GM12801 (cell line): ENCODE results near the gene DUSP18.

Experiments used
- TF ChIP-seq, protein P1 (sequence below): IDR thresholded peaks from one replicate; pipeline ENCODE4 v1.5.1; 2011; ENCODE audit warnings: control low read depth; ENCODE audit not compliant: insufficient read length; ENCODE audit errors: extremely low read depth

DUSP18 gene

DNA sequence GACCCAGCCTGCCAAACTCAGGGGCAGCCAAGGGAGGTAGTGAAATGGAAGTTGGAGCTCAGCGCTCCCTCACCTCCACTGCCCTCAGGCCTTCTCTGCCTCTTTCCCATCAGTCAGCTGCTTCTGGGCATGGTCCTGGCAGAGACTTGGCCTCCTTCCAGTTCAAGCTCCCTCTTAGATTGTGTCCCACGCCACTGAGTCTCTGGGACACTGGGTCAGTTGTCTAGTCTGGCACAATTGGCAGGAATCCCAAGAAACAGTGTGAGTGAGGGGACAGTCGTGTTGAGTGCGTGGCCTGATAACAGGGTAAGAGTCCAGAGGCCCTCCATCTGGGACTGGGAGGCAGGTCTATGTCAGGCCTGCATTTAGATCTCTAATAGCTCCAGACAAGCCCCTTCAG lies 39.2 kb downstream of the DUSP18 start:
- TF ChIP-seq, protein P1, sequence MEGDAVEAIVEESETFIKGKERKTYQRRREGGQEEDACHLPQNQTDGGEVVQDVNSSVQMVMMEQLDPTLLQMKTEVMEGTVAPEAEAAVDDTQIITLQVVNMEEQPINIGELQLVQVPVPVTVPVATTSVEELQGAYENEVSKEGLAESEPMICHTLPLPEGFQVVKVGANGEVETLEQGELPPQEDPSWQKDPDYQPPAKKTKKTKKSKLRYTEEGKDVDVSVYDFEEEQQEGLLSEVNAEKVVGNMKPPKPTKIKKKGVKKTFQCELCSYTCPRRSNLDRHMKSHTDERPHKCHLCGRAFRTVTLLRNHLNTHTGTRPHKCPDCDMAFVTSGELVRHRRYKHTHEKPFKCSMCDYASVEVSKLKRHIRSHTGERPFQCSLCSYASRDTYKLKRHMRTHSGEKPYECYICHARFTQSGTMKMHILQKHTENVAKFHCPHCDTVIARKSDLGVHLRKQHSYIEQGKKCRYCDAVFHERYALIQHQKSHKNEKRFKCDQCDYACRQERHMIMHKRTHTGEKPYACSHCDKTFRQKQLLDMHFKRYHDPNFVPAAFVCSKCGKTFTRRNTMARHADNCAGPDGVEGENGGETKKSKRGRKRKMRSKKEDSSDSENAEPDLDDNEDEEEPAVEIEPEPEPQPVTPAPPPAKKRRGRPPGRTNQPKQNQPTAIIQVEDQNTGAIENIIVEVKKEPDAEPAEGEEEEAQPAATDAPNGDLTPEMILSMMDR: no peak

DNA sequence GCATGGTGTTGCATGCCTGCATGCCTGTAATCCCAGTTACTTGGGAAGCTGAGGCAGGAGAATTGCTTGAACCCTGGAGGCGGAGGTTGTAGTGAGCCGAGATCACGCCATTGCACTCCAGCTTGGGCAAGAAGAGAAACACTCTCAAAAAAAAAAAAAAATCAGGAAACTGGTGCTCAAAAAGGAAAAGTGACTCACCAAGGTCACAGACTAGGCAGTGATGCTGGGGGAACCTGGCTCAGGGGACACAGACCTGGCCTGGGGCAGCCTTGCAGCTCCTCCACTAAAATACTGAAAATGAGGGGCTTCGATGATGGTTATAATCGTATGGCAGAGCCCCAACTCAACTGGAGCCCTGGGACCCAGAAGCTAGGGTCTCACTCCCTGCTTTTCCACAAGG lies 40.2 kb downstream of the DUSP18 start:
- TF ChIP-seq, protein P1: no peak

DNA sequence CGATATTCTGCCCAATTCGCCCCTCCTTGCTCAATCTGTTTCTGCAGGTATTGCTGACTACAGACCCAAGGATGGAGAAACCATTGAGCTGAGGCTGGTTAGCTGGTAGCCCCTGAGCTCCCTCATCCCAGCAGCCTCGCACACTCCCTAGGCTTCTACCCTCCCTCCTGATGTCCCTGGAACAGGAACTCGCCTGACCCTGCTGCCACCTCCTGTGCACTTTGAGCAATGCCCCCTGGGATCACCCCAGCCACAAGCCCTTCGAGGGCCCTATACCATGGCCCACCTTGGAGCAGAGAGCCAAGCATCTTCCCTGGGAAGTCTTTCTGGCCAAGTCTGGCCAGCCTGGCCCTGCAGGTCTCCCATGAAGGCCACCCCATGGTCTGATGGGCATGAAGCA lies 41.3 kb downstream of the DUSP18 start:
- TF ChIP-seq, protein P1: no peak

DNA sequence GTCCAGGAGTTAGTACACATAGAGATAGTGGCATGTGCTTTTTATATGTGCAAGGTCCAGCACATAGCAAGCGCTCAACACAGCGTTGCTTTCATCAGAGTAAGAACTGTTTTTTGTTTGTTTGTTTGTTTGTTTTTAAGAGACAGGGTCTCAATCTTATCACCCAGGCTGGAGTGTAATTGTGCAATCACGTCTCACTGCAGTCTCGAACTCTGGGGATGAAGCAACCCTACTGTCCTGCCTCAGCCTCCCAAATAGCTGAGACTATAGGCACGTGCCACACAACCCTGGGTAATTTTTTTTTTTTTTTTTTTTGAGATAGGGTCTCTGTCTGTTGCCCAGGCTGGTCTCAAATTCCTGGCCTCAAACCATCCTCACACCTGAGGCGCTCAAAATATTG lies 49.9 kb downstream of the DUSP18 start:
- TF ChIP-seq, protein P1: no peak

DNA sequence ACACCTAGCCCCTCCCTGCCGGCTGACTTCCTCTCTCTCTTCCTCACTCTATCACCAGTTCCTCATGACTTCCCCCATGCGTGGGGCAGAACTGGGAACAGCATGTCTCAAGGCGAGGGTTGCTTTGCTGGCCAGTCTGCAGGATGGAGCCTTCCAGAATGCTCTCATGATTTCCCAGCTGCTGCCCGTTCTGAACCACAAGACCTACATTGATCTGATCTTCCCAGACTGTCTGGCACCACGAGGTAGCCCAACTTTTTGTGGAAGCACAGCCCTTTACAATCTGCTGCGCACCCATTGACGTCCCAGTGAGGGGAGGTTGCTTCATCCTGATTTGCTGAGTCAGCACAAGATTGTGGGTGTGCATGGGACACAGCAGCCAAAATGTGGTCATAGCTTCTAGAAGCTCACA lies 52.1 kb downstream of the DUSP18 start:
- TF ChIP-seq, protein P1: no peak

DNA sequence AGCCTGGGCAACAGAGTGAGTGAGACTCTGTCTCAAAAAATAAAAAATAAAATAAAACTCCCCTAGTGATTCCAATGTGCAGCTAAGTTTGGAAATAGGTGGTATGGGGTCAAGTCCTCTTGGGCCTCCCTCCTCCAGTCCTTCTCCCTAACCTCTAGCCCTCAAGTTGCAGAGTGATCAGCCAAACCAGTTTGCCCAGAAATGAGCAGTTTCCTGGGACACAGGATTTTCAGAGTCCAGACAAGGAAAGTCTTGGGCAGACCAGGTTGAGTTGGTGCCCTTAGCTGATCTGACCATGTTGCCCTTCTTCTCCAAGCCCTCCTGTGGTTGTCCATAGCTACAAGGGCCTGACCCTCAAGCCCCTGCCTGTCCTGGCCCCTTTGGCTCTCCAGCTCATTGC lies 52.8 kb downstream of the DUSP18 start:
- TF ChIP-seq, protein P1: no peak

DNA sequence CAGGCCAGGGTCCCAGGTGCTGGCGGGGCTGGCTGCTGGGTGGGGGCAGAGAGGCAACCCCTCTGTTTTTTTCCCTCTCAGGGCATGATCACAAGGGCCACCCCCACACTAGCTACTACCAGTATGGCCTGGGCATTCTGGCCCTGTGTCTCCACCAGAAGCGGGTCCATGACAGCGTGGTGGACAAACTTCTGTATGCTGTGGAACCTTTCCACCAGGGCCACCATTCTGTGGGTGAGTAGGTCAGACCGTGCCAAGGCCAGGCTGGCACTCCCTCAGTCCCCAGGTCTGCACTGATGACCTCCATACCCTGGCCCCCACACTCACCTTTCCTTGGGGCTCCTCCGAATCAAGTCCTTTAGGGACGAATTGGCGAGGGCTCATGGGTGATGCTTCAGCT lies 53.4 kb downstream of the DUSP18 start:
- TF ChIP-seq, protein P1: no peak

DNA sequence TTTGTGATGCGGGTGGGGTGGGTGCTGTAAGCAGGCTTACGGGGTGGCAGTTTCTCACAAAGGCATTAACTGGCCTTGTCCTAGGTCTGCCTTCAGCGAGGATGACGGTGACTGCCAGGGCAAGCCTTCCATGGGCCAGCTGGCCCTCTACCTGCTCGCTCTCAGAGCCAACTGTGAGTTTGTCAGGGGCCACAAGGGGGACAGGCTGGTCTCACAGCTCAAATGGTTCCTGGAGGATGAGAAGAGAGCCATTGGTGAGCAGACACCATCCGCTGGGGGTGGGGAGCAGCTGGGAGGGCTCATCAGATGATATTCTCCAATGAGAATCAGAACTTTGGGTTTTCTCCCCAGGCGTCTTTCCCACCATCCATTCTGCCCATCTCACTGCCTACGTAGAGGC lies 54.9 kb downstream of the DUSP18 start:
- TF ChIP-seq, protein P1: no peak
